Activated T-helper 1 cell treated with anti-CD3 and anti-CD28 coated beads, Interleukin-12 subunit alpha, Interleukin-12 subunit beta, Interleukin-2, Interleukin-4 antibody, amounts not matched to agents 30 ng/mL and 10 ng/mL and 1 ng/mL, durations not matched to agents 14 hours and 24 hours and 36 hours (primary cell): ENCODE data around the gene RPS19BP1. TPM values are rescaled to one million over a fixed set of nuclear protein-coding genes. Genes with fewer than 3 reads are reported as not detected.

Experiments used
- DNase-seq: peaks from one replicate; pipeline ENCODE4 v3.0.0; 2021; ENCODE audit warnings: low spot score
- H3K27ac Mint-ChIP-seq: one replicate; pipeline ENCODE4 v1.8.0; 2021; ENCODE audit warnings: mild to moderate bottlenecking, mixed read lengths
- H3K27me3 Mint-ChIP-seq: one replicate; pipeline ENCODE4 v1.8.0; 2022; ENCODE audit warnings: mild to moderate bottlenecking, moderate library complexity, mixed read lengths; ENCODE audit not compliant: insufficient read depth
- H3K36me3 Mint-ChIP-seq: one replicate; pipeline ENCODE4 v1.8.0; 2021; ENCODE audit warnings: low read depth, mixed read lengths
- H3K4me1 Mint-ChIP-seq: one replicate; pipeline ENCODE4 v1.8.0; 2021; ENCODE audit warnings: low read depth, mixed read lengths
- H3K4me3 Mint-ChIP-seq: one replicate; pipeline ENCODE4 v1.8.0; 2021; ENCODE audit warnings: mild to moderate bottlenecking, moderate library complexity, mixed read lengths
- H3K9me3 Mint-ChIP-seq: one replicate; pipeline ENCODE4 v1.8.0; 2021; ENCODE audit warnings: mixed read lengths
- intact Hi-C: fragments of 100-400 bp; cut with micrococcal nuclease; formaldehyde crosslinking; loops from one replicate; pipeline ENCODE4 v1.15.1; 2024
- total RNA-seq: library from RNA; stranded (reverse); gene quantifications from 2 replicates; pipeline ENCODE4 v1.2.3, GENCODE V29; 2022

The RPS19BP1 gene
- total RNA-seq, 1 donor from 2014 or later: 101 TPM

DNA sequence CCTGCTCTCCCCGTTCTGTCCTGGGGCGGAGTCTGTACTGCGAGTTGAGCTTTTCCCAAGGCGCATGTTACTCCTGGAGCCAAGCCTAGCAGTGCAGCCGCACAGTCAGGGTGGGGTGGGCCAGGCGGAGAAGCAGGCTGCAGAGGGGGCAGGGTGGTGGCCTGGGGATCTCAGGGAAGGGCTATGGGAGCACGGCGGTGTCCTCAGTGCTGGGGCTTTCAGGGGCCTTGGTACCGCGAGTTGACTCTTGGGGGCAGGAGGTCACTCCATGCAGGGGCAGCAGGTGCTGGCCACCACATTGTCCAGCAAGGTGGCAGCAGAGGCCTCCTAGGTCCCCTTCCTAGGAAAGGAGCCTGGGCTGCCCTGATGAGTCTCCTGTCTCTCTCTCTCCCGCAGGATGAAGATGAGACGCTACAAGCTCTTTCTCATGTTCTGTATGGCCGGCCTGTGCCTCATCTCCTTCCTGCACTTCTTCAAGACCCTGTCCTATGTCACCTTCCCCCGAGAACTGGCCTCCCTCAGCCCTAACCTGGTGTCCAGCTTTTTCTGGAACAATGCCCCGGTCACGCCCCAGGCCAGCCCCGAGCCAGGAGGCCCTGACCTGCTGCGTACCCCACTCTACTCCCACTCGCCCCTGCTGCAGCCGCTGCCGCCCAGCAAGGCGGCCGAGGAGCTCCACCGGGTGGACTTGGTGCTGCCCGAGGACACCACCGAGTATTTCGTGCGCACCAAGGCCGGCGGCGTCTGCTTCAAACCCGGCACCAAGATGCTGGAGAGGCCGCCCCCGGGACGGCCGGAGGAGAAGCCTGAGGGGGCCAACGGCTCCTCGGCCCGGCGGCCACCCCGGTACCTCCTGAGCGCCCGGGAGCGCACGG is 45.4 kb downstream of the RPS19BP1 start:
- DNase-seq: no peak
- no peaks in the 10 kb centered on the region for H3K36me3 Mint-ChIP-seq
- H3K27me3 Mint-ChIP-seq: peaks cover 2% of the 10 kb centered on the region
- intact Hi-C loops: no loop called here
- no peak overlapping the region for H3K4me3 Mint-ChIP-seq
- no peaks in the 10 kb centered on the region for H3K9me3 Mint-ChIP-seq
- H3K27ac Mint-ChIP-seq: no peak overlapping the region
- H3K4me1 Mint-ChIP-seq: peaks cover 10% of the 10 kb centered on the region

DNA sequence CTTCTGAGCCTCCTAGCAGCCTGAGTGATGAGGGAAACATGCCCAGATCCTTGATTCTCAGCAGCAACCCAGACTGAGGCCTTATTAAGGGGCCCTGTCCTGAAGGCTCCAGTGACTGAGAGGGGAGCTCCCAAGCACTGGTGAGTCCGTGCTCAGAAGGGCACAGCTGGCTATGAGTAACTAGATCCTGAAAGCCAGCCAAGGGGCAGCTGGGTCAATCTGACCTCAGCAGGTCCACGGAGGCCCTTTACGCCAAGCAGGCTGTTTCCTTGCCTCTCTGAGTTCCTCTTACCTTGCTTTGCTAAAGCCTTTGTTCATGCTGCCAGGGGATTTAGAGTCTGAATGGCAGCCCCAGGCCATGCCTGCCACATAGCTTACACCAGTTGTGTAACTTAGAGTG is 49.8 kb downstream of the RPS19BP1 start:
- Mint-ChIP-seq H3K27me3 (peaks cover 3% of the 10 kb centered on the region), H3K36me3 (no peaks in the 10 kb centered on the region), H3K4me3 (no peak overlapping the region), H3K27ac (no peak overlapping the region), H3K9me3 (no peaks in the 10 kb centered on the region), H3K4me1 (no peaks in the 10 kb centered on the region)
- intact Hi-C loops: no loop called here
- no peak for DNase-seq

DNA sequence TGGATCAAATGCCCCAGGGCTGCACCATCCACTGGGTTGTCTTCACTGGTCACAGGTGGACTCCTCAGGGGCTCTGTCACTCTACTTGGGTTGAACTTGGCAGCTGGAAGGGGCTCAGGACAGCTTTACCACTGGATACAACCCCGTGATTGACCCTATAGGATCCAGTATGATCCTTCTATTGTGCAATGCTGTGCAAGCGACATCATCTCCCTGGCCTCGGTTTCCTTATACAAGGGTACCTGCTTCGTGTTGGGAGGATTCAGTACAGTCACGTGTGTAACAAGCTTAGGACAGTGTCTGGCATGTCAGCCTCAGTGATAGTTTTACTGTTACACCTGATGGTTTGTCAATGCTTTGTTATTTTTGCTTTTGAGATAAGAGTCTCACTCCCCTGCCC is 51.0 kb downstream of the RPS19BP1 start:
- no peak overlapping the region for H3K4me3 Mint-ChIP-seq
- no peak overlapping the region for H3K27ac Mint-ChIP-seq
- no peak for DNase-seq
- H3K9me3 Mint-ChIP-seq: no peaks in the 10 kb centered on the region
- peaks cover 3% of the 10 kb centered on the region for H3K27me3 Mint-ChIP-seq
- no peaks in the 10 kb centered on the region for H3K4me1 Mint-ChIP-seq
- H3K36me3 Mint-ChIP-seq: no peaks in the 10 kb centered on the region
- intact Hi-C loops: no loop called here

DNA sequence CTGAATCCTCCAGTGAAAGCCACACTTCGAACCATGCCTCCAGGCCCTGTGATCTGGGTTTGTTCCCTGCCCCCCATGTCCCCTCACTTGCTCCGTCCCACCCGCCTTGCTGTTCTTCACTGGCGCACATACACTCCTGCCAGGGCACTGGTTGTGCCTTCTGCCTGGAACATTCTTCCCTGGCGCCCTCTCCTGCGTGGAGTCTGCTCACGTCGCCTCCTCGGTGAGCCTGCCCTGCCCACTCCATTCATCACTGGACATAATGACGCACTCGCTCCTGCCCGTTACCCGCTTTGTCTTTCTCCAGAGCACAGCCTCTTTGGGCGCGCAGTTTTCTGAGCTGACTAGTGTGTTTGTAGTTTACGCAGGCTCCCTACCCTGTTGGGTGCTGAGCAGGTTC is 51.5 kb downstream of the RPS19BP1 start:
- Mint-ChIP-seq H3K27me3 (peaks cover 3% of the 10 kb centered on the region), H3K36me3 (no peaks in the 10 kb centered on the region), H3K27ac (no peak overlapping the region), H3K4me1 (no peaks in the 10 kb centered on the region), H3K4me3 (no peak overlapping the region), H3K9me3 (no peaks in the 10 kb centered on the region)
- intact Hi-C loops: no loop called here
- DNase-seq: no peak

DNA sequence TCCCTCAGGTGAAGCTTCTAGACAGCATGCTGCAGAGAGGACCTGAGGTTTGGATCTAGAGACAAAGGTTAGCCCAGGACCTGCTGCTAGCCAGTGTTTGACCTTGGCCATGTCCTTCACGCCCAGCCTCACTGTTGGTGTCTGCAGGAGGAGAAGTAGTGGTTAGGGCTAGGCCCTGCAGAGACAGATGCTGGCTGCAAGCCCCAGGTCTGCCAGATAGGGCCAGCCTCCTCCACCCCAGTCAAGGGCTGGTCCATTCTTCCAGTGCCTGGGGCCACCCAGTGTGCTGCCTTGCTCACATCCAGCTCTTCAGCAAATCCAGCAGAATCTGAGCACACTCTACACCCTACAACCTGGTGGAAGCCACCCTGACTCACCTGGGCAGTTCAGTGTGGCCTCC is 52.0 kb downstream of the RPS19BP1 start:
- no peak for DNase-seq
- intact Hi-C loops: no loop called here

DNA sequence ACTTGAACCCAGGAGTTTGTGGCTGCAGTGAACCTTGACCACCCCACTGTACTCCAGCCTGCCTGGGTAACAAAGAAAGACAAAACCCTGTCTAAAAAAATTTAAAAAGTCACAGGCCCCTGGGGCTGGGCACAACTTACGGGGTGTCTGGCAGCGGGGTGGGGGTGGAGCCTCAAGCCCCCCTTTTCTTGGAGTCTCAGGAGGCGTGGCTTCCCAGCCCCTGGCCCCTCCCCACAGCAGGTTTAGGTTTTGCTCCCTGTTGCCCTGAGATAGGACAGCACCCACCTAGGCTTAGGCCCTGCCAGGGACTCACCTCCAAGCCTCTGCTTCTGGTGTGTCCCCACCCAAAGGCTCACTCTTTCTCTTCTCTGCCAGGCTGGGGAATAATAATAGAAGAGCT is 53.3 kb downstream of the RPS19BP1 start:
- DNase-seq: no peak
- H3K27me3 Mint-ChIP-seq: peaks cover 3% of the 10 kb centered on the region
- no peak overlapping the region for H3K27ac Mint-ChIP-seq
- no peaks in the 10 kb centered on the region for H3K9me3 Mint-ChIP-seq
- no peaks in the 10 kb centered on the region for H3K4me1 Mint-ChIP-seq
- intact Hi-C loops: no loop called here
- H3K4me3 Mint-ChIP-seq: no peak overlapping the region
- H3K36me3 Mint-ChIP-seq: no peaks in the 10 kb centered on the region

More for the DNA sequence above, 52.0 kb downstream of the RPS19BP1 start:
- H3K36me3 Mint-ChIP-seq: no peaks in the 10 kb centered on the region
- H3K4me3 Mint-ChIP-seq: no peak overlapping the region
- H3K9me3 Mint-ChIP-seq: no peaks in the 10 kb centered on the region
- H3K27ac Mint-ChIP-seq: no peak overlapping the region
- no peaks in the 10 kb centered on the region for H3K4me1 Mint-ChIP-seq
- H3K27me3 Mint-ChIP-seq: peaks cover 3% of the 10 kb centered on the region

Other genes with a start within 250 kb of the RPS19BP1 start
- gene RPL3, start 213.1 kb downstream of the RPS19BP1 start, total RNA-seq: 1,905 and 1,941 TPM in 2 replicates
- not detected in 2 replicates for gene SYNGR1, start 182.8 kb downstream of the RPS19BP1 start, total RNA-seq
- 23.5 and 27.7 TPM in 2 replicates for gene TAB1, start 133.0 kb downstream of the RPS19BP1 start, total RNA-seq
- gene MGAT3, start 75.7 kb downstream of the RPS19BP1 start, total RNA-seq: 1.2 TPM in 2 replicates
- gene MIEF1, start 30.5 kb downstream of the RPS19BP1 start, total RNA-seq: 59.4 and 60.2 TPM in 2 replicates
- 387 and 390 TPM in 2 replicates for gene ATF4, start 12.2 kb downstream of the RPS19BP1 start, total RNA-seq
- gene CACNA1I, start 38.0 kb upstream of the RPS19BP1 start, total RNA-seq: 0.02 and 0.03 TPM in 2 replicates